Hematopoietic multipotent progenitor cell (in vitro differentiated cells): Measurements from ENCODE around the gene HES5. TPM values are rescaled to one million over a fixed set of nuclear protein-coding genes. Genes with fewer than 3 reads are reported as not detected.
A peak's percentile ranks its signal among the peaks of the same experiment; 100 is the strongest.
"Not testable (repeated sequence)": the region's sequence is repeated elsewhere in the genome, so short reads cannot be mapped to it uniquely, and the experiment has no call there.

Experiments used
- DNase-seq, 3 donors: peaks; one replicate each; pipeline ENCODE4 v3.0.0-alpha.2; 2011 to 2015; ENCODE audit warnings: low read depth in 2 of 3, low spot score in 2 of 3
- total RNA-seq: library from RNA; depleted of rRNA; stranded (reverse); fragments of >200 nt; gene quantifications from one replicate; pipeline ENCODE4 v1.2.3, GENCODE V29; 2012

HES5 gene
- total RNA-seq, 1 donor: not detected

GRCh38 chr1:2561446-2561845 is 31.4 kb upstream of the HES5 start:
- no peak for DNase-seq

GRCh38 chr1:2560299-2561073 is 30.4 kb upstream of the HES5 start:
- no peak for DNase-seq

- DNase-seq: no peak
Observed at GRCh38 chr1:2559509-2560298, 29.6 kb upstream of the HES5 start.

- DNase-seq: no peak
Observed at GRCh38 chr1:2558861-2559260, 28.8 kb upstream of the HES5 start.

- no peak for DNase-seq
Observed at GRCh38 chr1:2558420-2558819, 28.4 kb upstream of the HES5 start.

- DNase-seq: no peak
Observed at GRCh38 chr1:2557482-2558400, 27.7 kb upstream of the HES5 start.

GRCh38 chr1:2556678-2557481 is 26.8 kb upstream of the HES5 start:
- peak in 1 of 3 donors; percentile 16 for DNase-seq

GRCh38 chr1:2556277-2556677 is 26.2 kb upstream of the HES5 start, which contains the start of gene TNFRSF14:
Gene TNFRSF14 (plus strand): TSS chr1:2556371. CDS start chr1:2556665, 294 bp downstream.
- peak in 2 of 3 donors; percentile 84 to 90 for DNase-seq

- DNase-seq: peak in 2 of 3 donors; percentile 88 to 89
Observed at GRCh38 chr1:2555634-2556276, 25.7 kb upstream of the HES5 start.

GRCh38 chr1:2554621-2555387 is 24.7 kb upstream of the HES5 start:
- DNase-seq: peak in 2 of 3 donors; percentile 79 to 81

GRCh38 chr1:2553871-2554620 is 24.0 kb upstream of the HES5 start:
- no peak for DNase-seq

GRCh38 chr1:2553076-2553475 is 23.0 kb upstream of the HES5 start:
- not testable (repeated sequence) for DNase-seq

- DNase-seq: no peak
Observed at GRCh38 chr1:2552189-2552588, 22.1 kb upstream of the HES5 start.

GRCh38 chr1:2551544-2551943 is 21.5 kb upstream of the HES5 start:
- DNase-seq: not testable (repeated sequence)

GRCh38 chr1:2550309-2550861 is 20.3 kb upstream of the HES5 start:
- not testable (repeated sequence) for DNase-seq

GRCh38 chr1:2549367-2550029 is 19.4 kb upstream of the HES5 start:
- DNase-seq: not testable (repeated sequence)

- DNase-seq: peak in 2 of 3 donors; percentile 74 to 78
Observed at GRCh38 chr1:2548068-2548589, 18.1 kb upstream of the HES5 start.
